B cell (primary cell): ENCODE measurements around the gene SH3YL1. TPM values are rescaled to one million over a fixed set of nuclear protein-coding genes. Genes with fewer than 3 reads are reported as not detected.

Experiments
- ATAC-seq: fragments of 200-7000 bp; cut with Tn5 transposase; one replicate; pipeline ENCODE4 v1.10.0; 2021; ENCODE audit warnings: low read depth, mild to moderate bottlenecking, moderate number of reproducible peaks, moderate library complexity
- CTCF ChIA-PET: fragments of 350-600 bp; sonication (Branson Sonifier 250); formaldehyde crosslinking; loops from one replicate; lab custom pipeline; 2021; ENCODE audit warnings: antibody characterized with exemption, inconsistent platforms; lab: Charles Lee
- POLR2A ChIA-PET: fragments of 350-600 bp; sonication (Branson Sonifier 250); formaldehyde crosslinking; loops from one replicate; lab custom pipeline; 2021; ENCODE audit warnings: antibody characterized with exemption; lab: Charles Lee
- DNase-seq: peaks from one replicate; pipeline ENCODE4 v3.0.0; 2013
- H2AFZ ChIP-seq: 2 replicates; pipeline ENCODE4 v1.6.1; 2012; ENCODE audit warnings: mild to moderate bottlenecking, low read depth, low read length; ENCODE audit not compliant: insufficient read depth, poor library complexity, severe bottlenecking
- H3K27ac ChIP-seq, 2 donors: 1 replicate in 1 of 2; 2 replicates in 1 of 2; pipeline ENCODE4 v1.5.1; 2012 to 2013; ENCODE audit warnings: low read length in 2 of 2, mild to moderate bottlenecking in 2 of 2, moderate library complexity in 1 of 2
- H3K27me3 ChIP-seq, 4 experiments: fragments of 200-600 bp in 1 of 4; sonication (generic) in 1 of 4; replicated peaks in 1 of 4; 1 replicate in 2 of 4; 2 replicates in 2 of 4; pipeline versions ENCODE4 v1.6.1 to v1.7.0; 2013 to 2016; ENCODE audit warnings: low read length in 3 of 4, mild to moderate bottlenecking in 2 of 4, mixed read lengths in 1 of 4, moderate library complexity in 1 of 4; ENCODE audit not compliant: insufficient read depth in 4 of 4, control insufficient read depth in 3 of 4; ENCODE audit errors: control extremely low read depth in 1 of 4
- H3K36me3 ChIP-seq, 2 experiments: replicated peaks in 1 of 2; 1 replicate in 1 of 2; 2 replicates in 1 of 2; pipeline versions ENCODE4 v1.6.1 to v1.7.1; 2013; ENCODE audit warnings: low read length in 1 of 2; ENCODE audit not compliant: insufficient read depth in 2 of 2, control insufficient read depth in 1 of 2; ENCODE audit errors: control extremely low read depth in 1 of 2, extremely low read depth in 1 of 2
- H3K4me1 ChIP-seq, 2 donors: fragments of 200-600 bp in 1 of 2; sonication (generic) in 1 of 2; 1 replicate in 1 of 2; 2 replicates in 1 of 2; pipeline versions ENCODE4 v1.5.1 to v1.6.1; 2013 to 2017; ENCODE audit warnings: low read length in 2 of 2; ENCODE audit not compliant: control insufficient read depth in 2 of 2, insufficient read depth in 2 of 2
- H3K4me2 ChIP-seq: replicated peaks from 2 replicates; pipeline ENCODE3; 2012; ENCODE audit warnings: mild to moderate bottlenecking, low read depth, low read length; ENCODE audit not compliant: poor library complexity, severe bottlenecking
- H3K4me3 ChIP-seq, 5 experiments: fragments of 200-600 bp in 1 of 5; sonication (generic) in 1 of 5; 1 replicate in 3 of 5; 2 replicates in 2 of 5; pipeline versions ENCODE4 v1.5.1 to v1.7.0; 2011 to 2016; ENCODE audit warnings: low read length in 4 of 5, mild to moderate bottlenecking in 4 of 5, low read depth in 2 of 5, control low read depth in 1 of 5, moderate library complexity in 1 of 5; ENCODE audit not compliant: insufficient read depth in 1 of 5; ENCODE audit errors: control extremely low read depth in 1 of 5, extremely low read depth in 1 of 5
- H3K79me2 ChIP-seq: fragments of 200-600 bp; sonication (generic); one replicate; pipeline ENCODE4 v1.6.0; 2016; ENCODE audit warnings: low read length; ENCODE audit not compliant: control insufficient read depth, insufficient read depth
- H3K9ac ChIP-seq: fragments of 200-600 bp; sonication (generic); 2 replicates; pipeline ENCODE4 v1.6.1; 2017; ENCODE audit warnings: mild to moderate bottlenecking, low read length, moderate library complexity
- H3K9me3 ChIP-seq, 3 donors: one replicate each; pipeline versions ENCODE4 v1.6.1 to v1.7.1; 2013; ENCODE audit warnings: low read length in 2 of 3; ENCODE audit not compliant: control insufficient read depth in 2 of 3, insufficient read depth in 1 of 3; ENCODE audit errors: control extremely low read depth in 1 of 3
- H4K20me1 ChIP-seq: 2 replicates; pipeline ENCODE4 v1.6.0; 2012; ENCODE audit warnings: mild to moderate bottlenecking, low read length; ENCODE audit not compliant: insufficient read depth, control insufficient read depth, poor library complexity, severe bottlenecking
- H3K27ac Mint-ChIP-seq: one replicate; pipeline ENCODE4 v1.8.0; 2021; ENCODE audit warnings: mixed read lengths
- H3K27me3 Mint-ChIP-seq: one replicate; pipeline ENCODE4 v1.8.0; 2021; ENCODE audit warnings: mixed read lengths
- H3K4me1 Mint-ChIP-seq: one replicate; pipeline ENCODE4 v1.8.0; 2021; ENCODE audit warnings: mixed read lengths
- H3K4me3 Mint-ChIP-seq: one replicate; pipeline ENCODE4 v1.8.0; 2021; ENCODE audit warnings: mixed read lengths
- H3K9me3 Mint-ChIP-seq: one replicate; pipeline ENCODE4 v1.8.0; 2022; ENCODE audit warnings: mixed read lengths; ENCODE audit not compliant: insufficient read depth
- EZH2 ChIP-seq: IDR thresholded peaks from 2 replicates; pipeline ENCODE4 v1.6.1; 2012; ENCODE audit warnings: borderline replicate concordance, low read depth, mild to moderate bottlenecking, moderate library complexity, low read length; ENCODE audit not compliant: insufficient read depth, poor library complexity, severe bottlenecking
- WGBS: methylation state at CpG from one replicate; pipeline ENCODE4 v1.1.5; 2013; ENCODE audit warnings: missing lambda C conversion rate; ENCODE audit not compliant: insufficient coverage; 5-methylcytosine and 5-hydroxymethylcytosine counted together
- intact Hi-C: fragments of 100-400 bp; cut with micrococcal nuclease; formaldehyde crosslinking; loops from one replicate; pipeline ENCODE4 v1.10.0; 2022
- polyA plus RNA-seq: library from polyadenylated mRNA; depleted of rRNA; stranded (reverse); fragments of >200 nt; gene quantifications from 2 replicates; pipeline ENCODE4 v1.2.3, GENCODE V29; 2012
- total RNA-seq, 2 donors: library from RNA; stranded (reverse); fragments of 120-200 nt in 1 of 2; gene quantifications; 1 replicate in 1 of 2; 2 replicates in 1 of 2; pipeline versions ENCODE4 v1.2.3 to v1.2.4, GENCODE V29; 2013 to 2022
- TF ChIP-seq, protein P1 (sequence below): fragments of 200-600 bp; IDR thresholded peaks from one replicate; pipeline ENCODE4 v1.8.0; 2022; ENCODE audit warnings: antibody characterized with exemption, mild to moderate bottlenecking

Gene SH3YL1
- total and polyA plus RNA-seq, 2 donors (not counting 1 experiment from before 2014, with no cell fraction given) = 33.2 to 48.4 TPM

DNA sequence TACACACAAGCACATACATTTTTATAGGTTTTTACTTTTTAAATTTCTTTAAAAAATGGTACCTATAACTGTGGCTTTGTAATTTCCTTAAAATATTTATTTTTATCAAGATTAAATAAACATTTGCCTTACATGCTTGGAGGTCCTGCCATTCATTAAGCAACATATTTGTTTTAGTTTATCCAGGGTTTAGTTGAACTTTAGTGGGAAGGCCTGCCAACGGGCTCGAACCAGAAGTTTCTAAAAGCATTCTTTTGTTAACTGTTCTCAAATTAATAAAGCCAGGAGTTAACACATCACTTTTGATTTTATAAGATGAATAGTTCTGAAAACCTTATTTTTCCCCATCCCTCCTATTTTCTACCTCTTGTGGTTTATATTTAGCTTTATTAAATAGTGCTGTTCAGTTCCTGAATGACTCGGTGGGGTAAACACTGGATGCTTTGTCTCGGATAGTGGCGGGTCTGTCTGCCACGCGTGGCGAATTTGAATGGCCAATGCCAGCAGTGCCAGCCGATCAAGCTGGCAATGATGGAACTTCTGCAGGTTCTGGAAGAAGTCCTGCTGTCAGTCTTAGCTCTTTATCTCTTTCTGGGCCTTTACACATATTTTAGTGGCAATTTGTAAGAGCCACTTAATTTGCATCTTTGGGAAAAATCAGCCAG lies 32.2 kb downstream of the SH3YL1 start:
- POLR2A ChIA-PET = no interaction called here
- Mint-ChIP-seq H3K9me3 (no peaks in the 10 kb centered on the region), H3K27ac (no peak overlapping the region), H3K27me3 (no peaks in the 10 kb centered on the region), H3K4me3 (no peak overlapping the region), H3K4me1 (no peaks in the 10 kb centered on the region)
- 100% methylated on average over 2 of the region's 9 CpGs for WGBS
- H3K9ac ChIP-seq = no peak overlapping the region
- no peak for DNase-seq
- no peaks in the 10 kb centered on the region for H3K79me2 ChIP-seq
- no peak overlapping the region for H3K27ac ChIP-seq
- H2AFZ ChIP-seq = no peak overlapping the region
- ATAC-seq = no peak
- TF ChIP-seq, protein P1, sequence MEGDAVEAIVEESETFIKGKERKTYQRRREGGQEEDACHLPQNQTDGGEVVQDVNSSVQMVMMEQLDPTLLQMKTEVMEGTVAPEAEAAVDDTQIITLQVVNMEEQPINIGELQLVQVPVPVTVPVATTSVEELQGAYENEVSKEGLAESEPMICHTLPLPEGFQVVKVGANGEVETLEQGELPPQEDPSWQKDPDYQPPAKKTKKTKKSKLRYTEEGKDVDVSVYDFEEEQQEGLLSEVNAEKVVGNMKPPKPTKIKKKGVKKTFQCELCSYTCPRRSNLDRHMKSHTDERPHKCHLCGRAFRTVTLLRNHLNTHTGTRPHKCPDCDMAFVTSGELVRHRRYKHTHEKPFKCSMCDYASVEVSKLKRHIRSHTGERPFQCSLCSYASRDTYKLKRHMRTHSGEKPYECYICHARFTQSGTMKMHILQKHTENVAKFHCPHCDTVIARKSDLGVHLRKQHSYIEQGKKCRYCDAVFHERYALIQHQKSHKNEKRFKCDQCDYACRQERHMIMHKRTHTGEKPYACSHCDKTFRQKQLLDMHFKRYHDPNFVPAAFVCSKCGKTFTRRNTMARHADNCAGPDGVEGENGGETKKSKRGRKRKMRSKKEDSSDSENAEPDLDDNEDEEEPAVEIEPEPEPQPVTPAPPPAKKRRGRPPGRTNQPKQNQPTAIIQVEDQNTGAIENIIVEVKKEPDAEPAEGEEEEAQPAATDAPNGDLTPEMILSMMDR = no peak
- TF ChIP-seq EZH2 = no peak
- intact Hi-C loops = no loop called here
- no peaks in the 10 kb centered on the region for H4K20me1 ChIP-seq
- H3K9me3 ChIP-seq = no peaks in the 10 kb centered on the region
- H3K4me3 ChIP-seq = no peak overlapping the region
- no peaks in the 10 kb centered on the region for H3K27me3 ChIP-seq
- CTCF ChIA-PET = interaction anchor here (0.7 kb wide), 1 partner anchor 16 kb away, joined by 3 read pairs; no protein-coding TSS in a partner anchor
- H3K36me3 ChIP-seq = peaks cover 7 to 25% of the 10 kb centered on the region in 2 experiments
- H3K4me1 ChIP-seq = no peaks in the 10 kb centered on the region
- H3K4me2 ChIP-seq = no peak overlapping the region

DNA sequence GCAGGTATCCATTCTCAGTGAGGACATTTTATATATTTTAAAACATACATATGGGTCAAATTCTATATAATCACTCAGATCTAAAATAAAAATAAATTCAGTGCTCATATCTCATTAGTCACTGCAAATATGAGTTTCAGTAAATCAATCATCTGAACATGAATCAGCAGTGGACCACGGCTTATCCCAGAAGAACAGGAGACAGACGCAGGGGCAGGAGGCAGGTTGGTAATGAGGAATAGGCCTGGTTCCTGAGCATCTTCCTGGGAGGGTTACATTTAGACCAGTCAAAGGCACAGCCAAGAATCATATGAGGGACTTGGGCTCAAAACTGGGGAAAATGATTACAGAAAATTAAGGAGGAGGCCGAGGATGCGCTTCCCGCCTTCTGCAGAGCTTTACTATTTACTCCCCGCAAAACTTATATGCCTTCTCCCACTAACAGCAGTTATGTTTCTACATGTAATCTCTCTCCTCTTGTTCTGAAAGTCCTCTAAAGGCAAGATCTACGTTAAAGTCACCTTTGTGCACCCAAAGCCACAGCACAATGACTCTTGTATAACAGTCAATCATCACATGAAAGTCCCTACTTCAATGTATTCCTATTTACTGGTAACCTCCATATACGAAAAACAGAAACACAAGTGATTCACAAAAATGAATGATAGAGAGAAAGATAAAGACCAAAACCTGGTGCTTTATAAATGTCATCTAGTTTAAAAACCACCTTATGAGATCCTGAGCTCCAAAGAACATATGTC lies 35.1 kb downstream of the SH3YL1 start:
- Mint-ChIP-seq H3K27ac (no peak overlapping the region), H3K4me1 (no peaks in the 10 kb centered on the region), H3K9me3 (no peaks in the 10 kb centered on the region), H3K27me3 (no peaks in the 10 kb centered on the region), H3K4me3 (no peak overlapping the region)
- TF ChIP-seq, protein P1 = no peak
- no peak for TF ChIP-seq EZH2
- intact Hi-C loops = no loop called here
- no peak overlapping the region for H3K4me3 ChIP-seq
- H3K79me2 ChIP-seq = no peaks in the 10 kb centered on the region
- H4K20me1 ChIP-seq = no peaks in the 10 kb centered on the region
- no peak overlapping the region for H3K27ac ChIP-seq
- no peaks in the 10 kb centered on the region for H3K9me3 ChIP-seq
- H3K4me1 ChIP-seq = no peaks in the 10 kb centered on the region
- H3K4me2 ChIP-seq = no peak overlapping the region
- DNase-seq (no peak), ATAC-seq (no peak)
- ChIA-PET CTCF (no interaction called here), POLR2A (no interaction called here)
- no peak overlapping the region for H2AFZ ChIP-seq
- no peak overlapping the region for H3K9ac ChIP-seq
- H3K36me3 ChIP-seq = peaks cover 8 to 42% of the 10 kb centered on the region in 2 experiments
- no peaks in the 10 kb centered on the region for H3K27me3 ChIP-seq
- WGBS = 89% methylated on average over 7 of the region's 8 CpGs
